ENCODE results near the gene SOX13. TPM values are rescaled to one million over a fixed set of nuclear protein-coding genes. Genes with fewer than 3 reads are reported as not detected.
"Not testable (repeated sequence)": the region's sequence is repeated elsewhere in the genome, so short reads cannot be mapped to it uniquely, and the experiment has no call there.

Gene SOX13
- polyA plus RNA-seq, 6 donors from 2014 or later = not detected

GRCh38 chr1:204084247-204084772, 11.4 kb downstream of the SOX13 start:
- Mint-ChIP-seq H3K27ac (peak overlapping the region in 1 of 6 donors; percentile 12), H3K4me3 (no peak overlapping the region), H3K9me3 (no peaks in the 10 kb centered on the region), H3K27me3 (peaks cover 0 to 34% (median 23%) of the 10 kb centered on the region in 3 donors), H3K36me3 (no peaks in the 10 kb centered on the region), H3K4me1 (no peaks in the 10 kb centered on the region)
- no peak for DNase-seq
- ATAC-seq (ENCODE audit: low read depth in 2 of 2) = no peak

GRCh38 chr1:204085876-204086275, 13.0 kb downstream of the SOX13 start:
- Mint-ChIP-seq H3K4me3 (no peak overlapping the region), H3K4me1 (no peaks in the 10 kb centered on the region), H3K9me3 (no peaks in the 10 kb centered on the region), H3K27ac (no peak overlapping the region), H3K36me3 (no peaks in the 10 kb centered on the region), H3K27me3 (peaks cover 0 to 35% (median 22%) of the 10 kb centered on the region in 3 donors)
- no peak for ATAC-seq (ENCODE audit: low read depth in 2 of 2)
- DNase-seq = no peak

- H3K36me3 Mint-ChIP-seq = no peaks in the 10 kb centered on the region
- DNase-seq (no peak), ATAC-seq (ENCODE audit: low read depth in 2 of 2) (no peak)
- no peaks in the 10 kb centered on the region for H3K9me3 Mint-ChIP-seq
- H3K27ac Mint-ChIP-seq = no peak overlapping the region
- no peak overlapping the region for H3K4me3 Mint-ChIP-seq
- peaks cover 1 to 30% (median 24%) of the 10 kb centered on the region in 3 donors for H3K27me3 Mint-ChIP-seq
- no peaks in the 10 kb centered on the region for H3K4me1 Mint-ChIP-seq
These were observed 14.4 kb downstream of the SOX13 start for GRCh38 chr1:204087181-204087892.

GRCh38 chr1:204087893-204088528, 15.1 kb downstream of the SOX13 start:
- H3K4me1 Mint-ChIP-seq = no peaks in the 10 kb centered on the region
- no peak overlapping the region for H3K4me3 Mint-ChIP-seq
- no peak for ATAC-seq (ENCODE audit: low read depth in 2 of 2)

GRCh38 chr1:204088596-204088995, 15.7 kb downstream of the SOX13 start:
- Mint-ChIP-seq H3K27me3 (peaks cover 6 to 28% (median 19%) of the 10 kb centered on the region in 3 donors), H3K4me1 (no peaks in the 10 kb centered on the region), H3K9me3 (no peaks in the 10 kb centered on the region), H3K27ac (no peak overlapping the region), H3K4me3 (no peak overlapping the region), H3K36me3 (no peaks in the 10 kb centered on the region)
- ATAC-seq (ENCODE audit: low read depth in 2 of 2) (no peak), DNase-seq (no peak)

More at GRCh38 chr1:204087893-204088528, 15.1 kb downstream of the SOX13 start:
- peaks cover 6 to 32% (median 24%) of the 10 kb centered on the region in 3 donors for H3K27me3 Mint-ChIP-seq
- DNase-seq = no peak
- H3K27ac Mint-ChIP-seq = no peak overlapping the region
- no peaks in the 10 kb centered on the region for H3K36me3 Mint-ChIP-seq
- no peaks in the 10 kb centered on the region for H3K9me3 Mint-ChIP-seq

- Mint-ChIP-seq H3K27ac (no peak overlapping the region), H3K9me3 (no peaks in the 10 kb centered on the region), H3K27me3 (peaks cover 6 to 24% (median 19%) of the 10 kb centered on the region in 3 donors), H3K36me3 (no peaks in the 10 kb centered on the region), H3K4me3 (no peak overlapping the region), H3K4me1 (no peaks in the 10 kb centered on the region)
- DNase-seq (no peak), ATAC-seq (ENCODE audit: low read depth in 2 of 2) (no peak)
These were observed 16.3 kb downstream of the SOX13 start for GRCh38 chr1:204089044-204089751.

- H3K9me3 Mint-ChIP-seq; DNase-seq; H3K4me1 Mint-ChIP-seq; H3K4me3 Mint-ChIP-seq; ATAC-seq (ENCODE audit: low read depth in 2 of 2); H3K36me3 Mint-ChIP-seq; H3K27ac Mint-ChIP-seq: not testable (repeated sequence)
- peaks cover 9 to 24% (median 19%) of the 10 kb centered on the region in 3 donors for H3K27me3 Mint-ChIP-seq
These were observed 17.2 kb downstream of the SOX13 start for GRCh38 chr1:204090132-204090531.

- Mint-ChIP-seq H3K27me3 (peaks cover 16 to 25% (median 24%) of the 10 kb centered on the region in 3 donors), H3K36me3 (no peaks in the 10 kb centered on the region), H3K4me1 (no peaks in the 10 kb centered on the region), H3K4me3 (no peak overlapping the region), H3K9me3 (no peaks in the 10 kb centered on the region), H3K27ac (peak overlapping the region in 1 of 6 donors; percentile 44)
- DNase-seq (no peak), ATAC-seq (ENCODE audit: low read depth in 2 of 2) (no peak)
These were observed 18.2 kb downstream of the SOX13 start for GRCh38 chr1:204091066-204091465.

GRCh38 chr1:204091787-204092312, 18.9 kb downstream of the SOX13 start:
- no peak for DNase-seq
- Mint-ChIP-seq H3K4me3 (no peak overlapping the region), H3K4me1 (no peaks in the 10 kb centered on the region), H3K9me3 (no peaks in the 10 kb centered on the region), H3K27ac (no peak overlapping the region), H3K27me3 (peaks cover 16 to 27% (median 24%) of the 10 kb centered on the region in 3 donors), H3K36me3 (no peaks in the 10 kb centered on the region)
- ATAC-seq (ENCODE audit: low read depth in 2 of 2) = no peak

GRCh38 chr1:204092632-204093420, 19.9 kb downstream of the SOX13 start:
- H3K27ac Mint-ChIP-seq = no peak overlapping the region
- no peaks in the 10 kb centered on the region for H3K36me3 Mint-ChIP-seq
- H3K4me1 Mint-ChIP-seq = no peaks in the 10 kb centered on the region
- H3K9me3 Mint-ChIP-seq = peaks cover 0 to 1% (median 0%) of the 10 kb centered on the region in 7 donors
- H3K4me3 Mint-ChIP-seq = no peak overlapping the region
- DNase-seq (no peak), ATAC-seq (ENCODE audit: low read depth in 2 of 2) (no peak)
- peaks cover 16 to 29% (median 24%) of the 10 kb centered on the region in 3 donors for H3K27me3 Mint-ChIP-seq

- Mint-ChIP-seq H3K4me1 (no peaks in the 10 kb centered on the region), H3K36me3 (no peaks in the 10 kb centered on the region), H3K9me3 (peaks cover 0 to 1% (median 0%) of the 10 kb centered on the region in 7 donors), H3K4me3 (no peak overlapping the region), H3K27ac (no peak overlapping the region), H3K27me3 (peaks cover 16 to 29% (median 24%) of the 10 kb centered on the region in 3 donors)
- ATAC-seq (ENCODE audit: low read depth in 2 of 2) = no peak
- no peak for DNase-seq
These were observed 20.5 kb downstream of the SOX13 start for GRCh38 chr1:204093421-204093717.

- Mint-ChIP-seq H3K27ac (no peak overlapping the region), H3K36me3 (no peaks in the 10 kb centered on the region)
These were observed 20.9 kb downstream of the SOX13 start for GRCh38 chr1:204093781-204094180.

GRCh38 chr1:204094313-204094729, 21.4 kb downstream of the SOX13 start:
- DNase-seq (no peak), ATAC-seq (ENCODE audit: low read depth in 2 of 2) (no peak)
- peak overlapping the region in 1 of 6 donors; percentile 73 for H3K27ac Mint-ChIP-seq
- no peaks in the 10 kb centered on the region for H3K4me1 Mint-ChIP-seq
- peaks cover 0 to 1% (median 0%) of the 10 kb centered on the region in 7 donors for H3K9me3 Mint-ChIP-seq
- H3K36me3 Mint-ChIP-seq = no peaks in the 10 kb centered on the region
- H3K4me3 Mint-ChIP-seq = no peak overlapping the region
- peaks cover 20 to 29% (median 21%) of the 10 kb centered on the region in 3 donors for H3K27me3 Mint-ChIP-seq

More at GRCh38 chr1:204093781-204094180, 20.9 kb downstream of the SOX13 start:
- DNase-seq (no peak), ATAC-seq (ENCODE audit: low read depth in 2 of 2) (no peak)
- Mint-ChIP-seq H3K4me3 (no peak overlapping the region), H3K9me3 (peaks cover 0 to 1% (median 0%) of the 10 kb centered on the region in 7 donors), H3K4me1 (no peaks in the 10 kb centered on the region), H3K27me3 (peaks cover 20 to 29% (median 24%) of the 10 kb centered on the region in 3 donors)

All from naive B cell (primary cell).